Neural progenitor cell (in vitro differentiated cells): ENCODE data around the gene ZMYM5. TPM values are rescaled to one million over a fixed set of nuclear protein-coding genes. Genes with fewer than 3 reads are reported as not detected.

Experiments
- DNase-seq: peaks from one replicate; pipeline ENCODE4 v3.0.0-alpha.2; 2016; ENCODE audit warnings: low spot score
- H2AFZ ChIP-seq: fragments of 200-600 bp; sonication (generic); replicated peaks from 2 replicates; pipeline ENCODE4 v1.6.1; 2016; ENCODE audit warnings: antibody characterized with exemption
- H3F3A ChIP-seq: fragments of 200-600 bp; sonication (generic); 2 replicates; pipeline ENCODE4 v1.6.1; 2016; ENCODE audit warnings: antibody characterized with exemption, low read depth
- H3K27ac ChIP-seq: fragments of 200-600 bp; sonication (generic); 2 replicates; pipeline ENCODE4 v1.5.1; 2016; ENCODE audit warnings: mild to moderate bottlenecking
- H3K27me3 ChIP-seq: fragments of 200-600 bp; sonication (generic); 2 replicates; pipeline ENCODE4 v1.6.1; 2016; ENCODE audit warnings: mild to moderate bottlenecking, moderate library complexity
- H3K36me3 ChIP-seq: fragments of 200-600 bp; sonication (generic); 2 replicates; pipeline ENCODE4 v1.5.1; 2016
- H3K4me1 ChIP-seq: fragments of 200-600 bp; sonication (generic); 2 replicates; pipeline ENCODE4 v1.6.1; 2016; ENCODE audit warnings: mixed run types
- H3K4me2 ChIP-seq: fragments of 200-600 bp; sonication (generic); 2 replicates; pipeline ENCODE4 v1.6.1; 2016
- H3K4me3 ChIP-seq: fragments of 200-600 bp; sonication (generic); 2 replicates; pipeline ENCODE4 v1.5.1; 2016
- H3K79me2 ChIP-seq: fragments of 200-600 bp; sonication (generic); 2 replicates; pipeline ENCODE4 v1.6.1; 2016; ENCODE audit warnings: low read depth
- H3K9ac ChIP-seq: fragments of 200-600 bp; sonication (generic); 2 replicates; pipeline ENCODE4 v1.6.1; 2016
- H3K9me3 ChIP-seq: fragments of 200-600 bp; sonication (generic); 2 replicates; pipeline ENCODE4 v1.5.1; 2016; ENCODE audit warnings: low read depth
- H4K20me1 ChIP-seq: fragments of 200-600 bp; sonication (generic); 2 replicates; pipeline ENCODE4 v1.6.1; 2016; ENCODE audit warnings: low read depth
- H3K27ac Mint-ChIP-seq: 3 replicates; pipeline ENCODE4 v1.8.0; 2021; ENCODE audit warnings: mixed read lengths
- H3K27me3 Mint-ChIP-seq: 2 replicates; pipeline ENCODE4 v1.8.0; 2022; ENCODE audit warnings: low read depth, mild to moderate bottlenecking, inconsistent platforms, moderate library complexity, mixed read lengths; ENCODE audit not compliant: insufficient read depth
- H3K36me3 Mint-ChIP-seq: 3 replicates; pipeline ENCODE4 v1.8.0; 2021; ENCODE audit warnings: mixed read lengths
- H3K4me1 Mint-ChIP-seq: 3 replicates; pipeline ENCODE4 v1.8.0; 2021; ENCODE audit warnings: mixed read lengths
- H3K4me3 Mint-ChIP-seq: 3 replicates; pipeline ENCODE4 v1.8.0; 2021; ENCODE audit warnings: mild to moderate bottlenecking, moderate library complexity, mixed read lengths
- H3K9me3 Mint-ChIP-seq: 3 replicates; pipeline ENCODE4 v1.8.0; 2020; ENCODE audit warnings: mixed read lengths
- CTCF ChIP-seq: fragments of 200-600 bp; sonication (generic); IDR thresholded peaks from 2 replicates; pipeline ENCODE4 v1.5.1; 2017; ENCODE audit warnings: antibody characterized with exemption, mild to moderate bottlenecking
- EZH2 ChIP-seq: fragments of 200-600 bp; sonication (generic); IDR thresholded peaks from 2 replicates; pipeline ENCODE4 v1.6.1; 2017; ENCODE audit warnings: antibody characterized with exemption, mild to moderate bottlenecking, moderate library complexity
- EZH2phosphoT487 ChIP-seq: fragments of 200-600 bp; sonication (generic); IDR thresholded peaks from 2 replicates; pipeline ENCODE4 v1.6.1; 2017; ENCODE audit warnings: antibody characterized with exemption
- total RNA-seq: library from RNA; depleted of rRNA; stranded (reverse); fragments of >200 nt; gene quantifications from 2 replicates; pipeline ENCODE4 v1.2.3, GENCODE V29; 2015; ENCODE audit warnings: low replicate concordance

The ZMYM5 gene
- total RNA-seq, 1 donor from 2014 or later = 22.1 TPM

GRCh38 chr13:19845758-19846157, 17.7 kb downstream of the ZMYM5 start:
- H3F3A ChIP-seq = no peaks in the 10 kb centered on the region
- TF ChIP-seq EZH2phosphoT487 (no peak), EZH2 (no peak), CTCF (no peak)
- Mint-ChIP-seq H3K27ac (peak overlapping the region; percentile 46), H3K4me1 (peaks cover 3% of the 10 kb centered on the region), H3K4me3 (no peak overlapping the region), H3K9me3 (no peaks in the 10 kb centered on the region), H3K27me3 (peaks cover 2% of the 10 kb centered on the region), H3K36me3 (peaks cover 19% of the 10 kb centered on the region)
- no peak overlapping the region for H3K9ac ChIP-seq
- no peaks in the 10 kb centered on the region for H3K4me1 ChIP-seq
- no peak overlapping the region for H2AFZ ChIP-seq
- H3K27me3 ChIP-seq = no peaks in the 10 kb centered on the region
- no peak for DNase-seq
- H4K20me1 ChIP-seq = no peaks in the 10 kb centered on the region
- H3K9me3 ChIP-seq = no peaks in the 10 kb centered on the region
- H3K4me2 ChIP-seq = no peak overlapping the region
- no peak overlapping the region for H3K4me3 ChIP-seq
- peaks cover 3% of the 10 kb centered on the region for H3K36me3 ChIP-seq
- H3K27ac ChIP-seq = no peak overlapping the region
- peaks cover 63% of the 10 kb centered on the region for H3K79me2 ChIP-seq

- Mint-ChIP-seq H3K4me3 (no peak overlapping the region), H3K9me3 (no peaks in the 10 kb centered on the region), H3K27ac (no peak overlapping the region), H3K27me3 (peaks cover 2% of the 10 kb centered on the region), H3K4me1 (no peaks in the 10 kb centered on the region), H3K36me3 (peaks cover 33% of the 10 kb centered on the region)
- TF ChIP-seq EZH2 (no peak), CTCF (no peak), EZH2phosphoT487 (no peak)
- H2AFZ ChIP-seq = no peak overlapping the region
- no peaks in the 10 kb centered on the region for H4K20me1 ChIP-seq
- H3F3A ChIP-seq = no peaks in the 10 kb centered on the region
- DNase-seq = no peak
- no peaks in the 10 kb centered on the region for H3K27me3 ChIP-seq
- H3K27ac ChIP-seq = no peak overlapping the region
- H3K36me3 ChIP-seq = peaks cover 18% of the 10 kb centered on the region
- peaks cover 23% of the 10 kb centered on the region for H3K79me2 ChIP-seq
- no peak overlapping the region for H3K4me3 ChIP-seq
- no peak overlapping the region for H3K9ac ChIP-seq
- H3K9me3 ChIP-seq = no peaks in the 10 kb centered on the region
- H3K4me2 ChIP-seq = no peak overlapping the region
- H3K4me1 ChIP-seq = no peaks in the 10 kb centered on the region
Observed at GRCh38 chr13:19838865-19839275, 24.6 kb downstream of the ZMYM5 start.

GRCh38 chr13:19836472-19836871, 27.0 kb downstream of the ZMYM5 start:
- no peaks in the 10 kb centered on the region for H4K20me1 ChIP-seq
- H3K9ac ChIP-seq = no peak overlapping the region
- no peak overlapping the region for H3K4me2 ChIP-seq
- DNase-seq = no peak
- H3K4me1 Mint-ChIP-seq = no peaks in the 10 kb centered on the region
- H2AFZ ChIP-seq = no peak overlapping the region
- H3K27ac Mint-ChIP-seq = no peak overlapping the region
- H3K27ac ChIP-seq = no peak overlapping the region
- TF ChIP-seq EZH2phosphoT487 (no peak), CTCF (no peak), EZH2 (no peak)
- H3K9me3 Mint-ChIP-seq = no peaks in the 10 kb centered on the region
- H3F3A ChIP-seq = no peaks in the 10 kb centered on the region
- H3K36me3 ChIP-seq = peaks cover 23% of the 10 kb centered on the region
- H3K27me3 ChIP-seq = no peaks in the 10 kb centered on the region
- no peaks in the 10 kb centered on the region for H3K4me1 ChIP-seq
- H3K4me3 Mint-ChIP-seq = no peak overlapping the region
- peaks cover 14% of the 10 kb centered on the region for H3K79me2 ChIP-seq
- H3K36me3 Mint-ChIP-seq = peaks cover 36% of the 10 kb centered on the region
- no peaks in the 10 kb centered on the region for H3K27me3 Mint-ChIP-seq
- H3K4me3 ChIP-seq = no peak overlapping the region
- no peaks in the 10 kb centered on the region for H3K9me3 ChIP-seq
